NCI-H2081 treated with DMSO at 0.1 percent for 48 hours (cell line): ENCODE results near the gene CTBP2.

Experiments used
- DNase-seq: peaks from one replicate; lab custom pipeline; 2025; lab: John Stamatoyannopoulos, UW

The CTBP2 gene

GRCh38 chr10:125106586-125106985, 53.8 kb downstream of the CTBP2 start:
- no peak for DNase-seq

GRCh38 chr10:125105706-125106255, 54.6 kb downstream of the CTBP2 start:
- DNase-seq, result no peak

GRCh38 chr10:125105155-125105554, 55.2 kb downstream of the CTBP2 start:
- no peak for DNase-seq

GRCh38 chr10:125104559-125104958, 55.8 kb downstream of the CTBP2 start:
- no peak for DNase-seq

GRCh38 chr10:125103924-125104323, 56.4 kb downstream of the CTBP2 start:
- DNase-seq, result no peak

GRCh38 chr10:125103466-125103865, 56.9 kb downstream of the CTBP2 start:
- no peak for DNase-seq

GRCh38 chr10:125102821-125103220, 57.5 kb downstream of the CTBP2 start:
- DNase-seq, result no peak

- no peak for DNase-seq
Observed at GRCh38 chr10:125102246-125102645, 58.1 kb downstream of the CTBP2 start.

GRCh38 chr10:125101581-125101980, 58.8 kb downstream of the CTBP2 start:
- no peak for DNase-seq

GRCh38 chr10:125101049-125101448, 59.3 kb downstream of the CTBP2 start:
- no peak for DNase-seq

- DNase-seq, result no peak
Observed at GRCh38 chr10:125097409-125098070, 62.8 kb downstream of the CTBP2 start.

- DNase-seq, result no peak
Observed at GRCh38 chr10:125096975-125097374, 63.4 kb downstream of the CTBP2 start.

- DNase-seq, result no peak
Observed at GRCh38 chr10:125096371-125096770, 64.0 kb downstream of the CTBP2 start.

- no peak for DNase-seq
Observed at GRCh38 chr10:125095776-125096175, 64.6 kb downstream of the CTBP2 start.

GRCh38 chr10:125095228-125095627, 65.1 kb downstream of the CTBP2 start:
- no peak for DNase-seq

GRCh38 chr10:125094806-125095205, 65.6 kb downstream of the CTBP2 start:
- no peak for DNase-seq

GRCh38 chr10:125093974-125094705, 66.2 kb downstream of the CTBP2 start:
- DNase-seq, result no peak

GRCh38 chr10:125093199-125093973, 67.0 kb downstream of the CTBP2 start:
- DNase-seq, result no peak

GRCh38 chr10:125092564-125093031, 67.8 kb downstream of the CTBP2 start:
- DNase-seq, result no peak

GRCh38 chr10:125091891-125092290, 68.5 kb downstream of the CTBP2 start:
- DNase-seq, result no peak

GRCh38 chr10:125089469-125089868, 70.9 kb downstream of the CTBP2 start:
- DNase-seq, result no peak

- DNase-seq, result no peak
Observed at GRCh38 chr10:125087897-125088215, 72.5 kb downstream of the CTBP2 start.
